Keratinocyte (primary cell): Measurements from ENCODE around the gene CDON. TPM values are rescaled to one million over a fixed set of nuclear protein-coding genes. Genes with fewer than 3 reads are reported as not detected.

Experiments used
- DNase-seq: peaks from one replicate; pipeline ENCODE4 v3.0.0-alpha.2; 2011; ENCODE audit warnings: low read depth, missing footprints, low spot score
- FAIRE-seq: peaks from 2 replicates; lab custom pipeline; 2011; peaks lifted over from hg19 to GRCh38; lab: Jason Lieb, UNC
- H2AFZ ChIP-seq: 2 replicates; pipeline ENCODE4 v1.6.0; 2012; ENCODE audit warnings: low read length, control low read depth, inconsistent platforms; ENCODE audit not compliant: control insufficient read depth
- H3K27ac ChIP-seq: 2 replicates; pipeline ENCODE4 v1.5.1; 2011; ENCODE audit warnings: low read length; ENCODE audit not compliant: control insufficient read depth, insufficient read depth
- H3K27me3 ChIP-seq: 3 replicates; pipeline ENCODE4 v1.6.0; 2011; ENCODE audit warnings: low read length; ENCODE audit not compliant: control insufficient read depth, insufficient read depth; ENCODE audit errors: extremely low read depth
- H3K36me3 ChIP-seq, 2 experiments: 2 replicates in 1 of 2; 3 replicates in 1 of 2; pipeline ENCODE4 v1.5.1; 2011; ENCODE audit warnings: low read length in 2 of 2, mild to moderate bottlenecking in 1 of 2; ENCODE audit not compliant: control insufficient read depth in 2 of 2, insufficient read depth in 2 of 2; ENCODE audit errors: extremely low read depth in 1 of 2
- H3K4me1 ChIP-seq: 3 replicates; pipeline ENCODE4 v1.5.1; 2011; ENCODE audit warnings: low read length; ENCODE audit not compliant: control insufficient read depth, insufficient read depth; ENCODE audit errors: extremely low read depth
- H3K4me2 ChIP-seq: 3 replicates; pipeline ENCODE4 v1.6.0; 2011; ENCODE audit warnings: low read depth, low read length; ENCODE audit not compliant: control insufficient read depth, insufficient read depth; ENCODE audit errors: extremely low read depth
- H3K4me3 ChIP-seq, 3 experiments: fragments of 200-600 bp in 1 of 3; sonication (generic) in 1 of 3; 2 replicates in 2 of 3; 3 replicates in 1 of 3; pipeline ENCODE4 v1.5.1; 2011 to 2016; ENCODE audit warnings: low read length in 3 of 3, mild to moderate bottlenecking in 3 of 3, control low read depth in 2 of 3, inconsistent platforms in 1 of 3, low read depth in 1 of 3, mixed read lengths in 1 of 3, mixed run types in 1 of 3, moderate library complexity in 1 of 3; ENCODE audit not compliant: control insufficient read depth in 2 of 3, insufficient read depth in 2 of 3; ENCODE audit errors: extremely low read depth in 1 of 3
- H3K79me2 ChIP-seq: 2 replicates; pipeline ENCODE4 v1.6.0; 2012; ENCODE audit warnings: low read length; ENCODE audit not compliant: control insufficient read depth, insufficient read depth
- H3K9ac ChIP-seq: 3 replicates; pipeline ENCODE4 v1.6.0; 2011; ENCODE audit warnings: low read length; ENCODE audit not compliant: control insufficient read depth, insufficient read depth; ENCODE audit errors: extremely low read depth
- H3K9me1 ChIP-seq: 3 replicates; pipeline ENCODE4 v1.6.0; 2011; ENCODE audit warnings: low read length; ENCODE audit not compliant: control insufficient read depth, insufficient read depth; ENCODE audit errors: extremely low read depth
- H3K9me3 ChIP-seq: 2 replicates; pipeline ENCODE4 v1.5.1; 2012; ENCODE audit warnings: low read depth, low read length; ENCODE audit not compliant: control insufficient read depth
- H4K20me1 ChIP-seq: 3 replicates; pipeline ENCODE4 v1.6.0; 2011; ENCODE audit warnings: low read length; ENCODE audit not compliant: control insufficient read depth, insufficient read depth; ENCODE audit errors: extremely low read depth
- CTCF ChIP-seq, 3 experiments: IDR thresholded peaks in 1 of 3; conservative IDR thresholded peaks in 1 of 3; optimal IDR thresholded peaks in 1 of 3; 2 replicates in 2 of 3; 3 replicates in 1 of 3; pipeline versions ENCODE3 to v1.5.1; 2011; ENCODE audit warnings: low read length in 3 of 3, mild to moderate bottlenecking in 3 of 3, moderate library complexity in 2 of 3, control low read depth in 1 of 3, inconsistent platforms in 1 of 3; ENCODE audit not compliant: insufficient read depth in 2 of 3; ENCODE audit errors: extremely low read depth in 1 of 3
- EZH2 ChIP-seq: IDR thresholded peaks from one replicate; pipeline ENCODE4 v1.6.1; 2012; ENCODE audit warnings: inconsistent platforms, mild to moderate bottlenecking, low read length, moderate library complexity
- dilution Hi-C: fragments of 300-500 bp; cut with MboI; formaldehyde crosslinking; loops from one replicate; pipeline ENCODE4 v1.7.0; 2020; ENCODE audit warnings: low sequenced_read_pairs; ENCODE audit not compliant: extremely low pct_ligation_motif_present
- polyA plus RNA-seq, 5 experiments: library from polyadenylated mRNA; depleted of rRNA in 3 of 5; stranded (reverse) in 3 of 5; stranded (forward) in 1 of 5; unstranded in 1 of 5; fragments of >200 nt; gene quantifications; 1 replicate in 1 of 5; 2 replicates in 3 of 5; 3 replicates in 1 of 5; pipeline versions ENCODE4 v1.2.1 to v1.2.3, GENCODE V29; 2011 to 2012; ENCODE audit warnings: missing spikeins in 2 of 5, low read depth in 1 of 5, low replicate concordance in 1 of 5

CDON gene
- polyA plus RNA-seq, 1 donor (not counting 4 experiments of a cell fraction or from before 2014, with no cell fraction given) = 1.0 TPM

- DNase-seq (no peak), FAIRE-seq (no peak)
- Histone ChIP-seq H2AFZ (no peak overlapping the region), H3K36me3 (no peaks in the 10 kb centered on the region), H3K79me2 (no peaks in the 10 kb centered on the region), H3K9me1 (no peaks in the 10 kb centered on the region), H3K4me3 (no peak overlapping the region), H3K9ac (no peak overlapping the region), H3K4me1 (no peaks in the 10 kb centered on the region), H3K27ac (no peak overlapping the region), H3K4me2 (no peak overlapping the region), H3K27me3 (no peaks in the 10 kb centered on the region), H4K20me1 (no peaks in the 10 kb centered on the region), H3K9me3 (no peaks in the 10 kb centered on the region)
- TF ChIP-seq EZH2 = no peak
- TF ChIP-seq CTCF (optimal IDR thresholded peaks at IDR 0.05 in 1 of 3, IDR thresholded peaks at IDR 0.05 in 1 of 3, conservative IDR thresholded peaks at IDR 0.05 in 1 of 3; ENCODE audit: extremely low read depth in 1 of 3, insufficient read depth in 2 of 3, low read length in 3 of 3) = no peak
- dilution Hi-C loops = no loop called here
Measured at GRCh38 chr11:126032375-126032774, 30.3 kb downstream of the CDON start.

GRCh38 chr11:126029805-126030204 lies 32.9 kb downstream of the CDON start:
- Histone ChIP-seq H3K9me1 (no peaks in the 10 kb centered on the region), H3K27me3 (no peaks in the 10 kb centered on the region), H3K79me2 (no peaks in the 10 kb centered on the region), H4K20me1 (no peaks in the 10 kb centered on the region), H3K9ac (no peak overlapping the region), H3K27ac (no peak overlapping the region), H3K4me1 (no peaks in the 10 kb centered on the region), H3K9me3 (no peaks in the 10 kb centered on the region), H3K4me2 (no peak overlapping the region), H3K36me3 (no peaks in the 10 kb centered on the region), H2AFZ (no peak overlapping the region), H3K4me3 (no peak overlapping the region)
- FAIRE-seq = no peak
- dilution Hi-C loops = no loop called here
- DNase-seq = no peak
- TF ChIP-seq CTCF (optimal IDR thresholded peaks at IDR 0.05 in 1 of 3, IDR thresholded peaks at IDR 0.05 in 1 of 3, conservative IDR thresholded peaks at IDR 0.05 in 1 of 3; ENCODE audit: extremely low read depth in 1 of 3, insufficient read depth in 2 of 3, low read length in 3 of 3) (no peak), EZH2 (no peak)
